K562 (cell line): ENCODE results near the gene PDE4A.

Experiments
- DDX20 ChIP-seq: fragments of 450-650 bp; IDR thresholded peaks from 2 replicates; pipeline ENCODE4 v1.6.1; 2016; ENCODE audit warnings: missing genetic modification characterization, low read depth, mild to moderate bottlenecking, missing compliant biosample characterization, moderate library complexity
- GABPA ChIP-seq: fragments of 200-800 bp; sonication (Bioruptor generic); conservative IDR thresholded peaks from 2 replicates; pipeline ENCODE4 v1.6.1; 2016; ENCODE audit warnings: low read depth, missing genetic modification characterization, missing compliant biosample characterization
- KAT7 ChIP-seq: sonication (generic); formaldehyde crosslinking; IDR thresholded peaks from 2 replicates; pipeline ENCODE4 v1.8.0; 2022; ENCODE audit warnings: missing genetic modification reagents, mild to moderate bottlenecking, borderline replicate concordance
- MYNN ChIP-seq, 2 experiments: sonication (generic); formaldehyde crosslinking in 1 of 2; IDR thresholded peaks; 2 replicates each; pipeline versions ENCODE4 v1.5.0 to v1.6.1; 2016 to 2020; ENCODE audit warnings: antibody characterized with exemption in 1 of 2, missing genetic modification reagents in 1 of 2
- RNF2 ChIP-seq: sonication (generic); IDR thresholded peaks from 2 replicates; pipeline ENCODE4 v1.6.1; 2016
- SMAD2 ChIP-seq: fragments of 150-350 bp; IDR thresholded peaks from 2 replicates; pipeline ENCODE4 v1.6.1; 2014; ENCODE audit warnings: low read depth, mild to moderate bottlenecking, low read length
- SMAD4 ChIP-seq: fragments of 250-450 bp; sonication (Bioruptor Pico); conservative IDR thresholded peaks from 2 replicates; pipeline ENCODE4 v1.8.0; 2021; ENCODE audit warnings: inconsistent platforms, mild to moderate bottlenecking, moderate library complexity
- TCF7 ChIP-seq: sonication (generic); IDR thresholded peaks from 2 replicates; pipeline ENCODE4 v1.6.1; 2016; ENCODE audit warnings: antibody characterized with exemption, borderline replicate concordance
- TF ChIP-seq, protein P1 (sequence below): sonication (generic); formaldehyde crosslinking; IDR thresholded peaks from 2 replicates; pipeline ENCODE4 v1.8.1; 2023; ENCODE audit warnings: mild to moderate bottlenecking, missing genetic modification reagents
- TF ChIP-seq, protein P2 (sequence below): sonication (generic); formaldehyde crosslinking; IDR thresholded peaks from 2 replicates; pipeline ENCODE4 v1.8.1; 2023; ENCODE audit warnings: mild to moderate bottlenecking, missing genetic modification reagents, moderate library complexity
- TF ChIP-seq, protein P3 (sequence below), 3 experiments: IDR thresholded peaks in 2 of 3; conservative IDR thresholded peaks in 1 of 3; 2 replicates each; pipeline ENCODE4 v1.5.1; 2011 to 2012; ENCODE audit warnings: low read length in 3 of 3, mild to moderate bottlenecking in 3 of 3, control low read depth in 2 of 3, improper control_type of control experiment in 1 of 3, inconsistent platforms in 1 of 3, low read depth in 1 of 3, mixed read lengths in 1 of 3, moderate library complexity in 1 of 3; ENCODE audit not compliant: insufficient read depth in 2 of 3

DNA sequence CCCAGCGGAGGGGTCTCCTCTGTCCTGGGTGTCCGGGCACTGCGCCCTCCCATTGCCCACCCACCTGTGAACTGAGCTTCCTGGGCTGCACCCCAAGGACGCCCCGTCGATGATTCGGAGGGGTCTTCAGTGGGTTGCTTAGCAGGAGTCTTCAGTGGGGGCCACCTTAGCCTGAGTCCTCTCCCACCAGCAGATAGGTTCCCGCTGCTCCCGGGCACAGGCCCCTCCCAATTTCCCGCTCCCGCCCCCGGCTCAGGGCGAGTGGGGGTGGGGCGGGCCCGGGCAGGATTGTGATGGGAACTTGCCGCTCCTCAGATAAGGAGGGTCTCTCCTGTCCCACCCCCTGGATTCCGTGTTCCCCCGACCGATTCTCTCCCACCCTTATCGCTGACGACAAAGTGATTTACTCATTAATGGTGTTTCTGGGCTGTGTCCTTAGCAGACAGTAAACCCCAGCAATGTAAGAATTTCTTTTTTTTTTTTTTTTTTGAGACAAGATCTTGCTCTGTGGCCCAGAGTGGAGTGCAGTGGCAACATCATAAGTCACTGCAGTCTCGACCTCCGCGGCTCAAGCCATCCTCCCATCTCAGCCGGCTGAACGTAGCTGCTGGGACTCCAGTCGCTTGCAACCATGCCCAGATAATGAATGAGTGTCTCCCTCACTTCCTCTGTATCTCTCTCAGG, 97.6 kb downstream of the PDE4A start:
- TF ChIP-seq SMAD4 (CRISPR knock-in tag) (no peak), KAT7 (CRISPR knock-in tag) (no peak), MYNN (IDR thresholded peaks at IDR 0.05) (no peak), MYNN (CRISPR knock-in tag; IDR thresholded peaks at IDR 0.05) (no peak), SMAD2 (no peak), GABPA (tag) (no peak), RNF2 (no peak), DDX20 (tag) (no peak), TCF7 (no peak)
- TF ChIP-seq, protein P1, sequence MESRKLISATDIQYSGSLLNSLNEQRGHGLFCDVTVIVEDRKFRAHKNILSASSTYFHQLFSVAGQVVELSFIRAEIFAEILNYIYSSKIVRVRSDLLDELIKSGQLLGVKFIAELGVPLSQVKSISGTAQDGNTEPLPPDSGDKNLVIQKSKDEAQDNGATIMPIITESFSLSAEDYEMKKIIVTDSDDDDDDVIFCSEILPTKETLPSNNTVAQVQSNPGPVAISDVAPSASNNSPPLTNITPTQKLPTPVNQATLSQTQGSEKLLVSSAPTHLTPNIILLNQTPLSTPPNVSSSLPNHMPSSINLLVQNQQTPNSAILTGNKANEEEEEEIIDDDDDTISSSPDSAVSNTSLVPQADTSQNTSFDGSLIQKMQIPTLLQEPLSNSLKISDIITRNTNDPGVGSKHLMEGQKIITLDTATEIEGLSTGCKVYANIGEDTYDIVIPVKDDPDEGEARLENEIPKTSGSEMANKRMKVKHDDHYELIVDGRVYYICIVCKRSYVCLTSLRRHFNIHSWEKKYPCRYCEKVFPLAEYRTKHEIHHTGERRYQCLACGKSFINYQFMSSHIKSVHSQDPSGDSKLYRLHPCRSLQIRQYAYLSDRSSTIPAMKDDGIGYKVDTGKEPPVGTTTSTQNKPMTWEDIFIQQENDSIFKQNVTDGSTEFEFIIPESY (CRISPR knock-in tag), result no peak
- TF ChIP-seq, protein P2, sequence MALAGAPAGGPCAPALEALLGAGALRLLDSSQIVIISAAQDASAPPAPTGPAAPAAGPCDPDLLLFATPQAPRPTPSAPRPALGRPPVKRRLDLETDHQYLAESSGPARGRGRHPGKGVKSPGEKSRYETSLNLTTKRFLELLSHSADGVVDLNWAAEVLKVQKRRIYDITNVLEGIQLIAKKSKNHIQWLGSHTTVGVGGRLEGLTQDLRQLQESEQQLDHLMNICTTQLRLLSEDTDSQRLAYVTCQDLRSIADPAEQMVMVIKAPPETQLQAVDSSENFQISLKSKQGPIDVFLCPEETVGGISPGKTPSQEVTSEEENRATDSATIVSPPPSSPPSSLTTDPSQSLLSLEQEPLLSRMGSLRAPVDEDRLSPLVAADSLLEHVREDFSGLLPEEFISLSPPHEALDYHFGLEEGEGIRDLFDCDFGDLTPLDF (CRISPR knock-in tag), result no peak
- TF ChIP-seq, protein P3, sequence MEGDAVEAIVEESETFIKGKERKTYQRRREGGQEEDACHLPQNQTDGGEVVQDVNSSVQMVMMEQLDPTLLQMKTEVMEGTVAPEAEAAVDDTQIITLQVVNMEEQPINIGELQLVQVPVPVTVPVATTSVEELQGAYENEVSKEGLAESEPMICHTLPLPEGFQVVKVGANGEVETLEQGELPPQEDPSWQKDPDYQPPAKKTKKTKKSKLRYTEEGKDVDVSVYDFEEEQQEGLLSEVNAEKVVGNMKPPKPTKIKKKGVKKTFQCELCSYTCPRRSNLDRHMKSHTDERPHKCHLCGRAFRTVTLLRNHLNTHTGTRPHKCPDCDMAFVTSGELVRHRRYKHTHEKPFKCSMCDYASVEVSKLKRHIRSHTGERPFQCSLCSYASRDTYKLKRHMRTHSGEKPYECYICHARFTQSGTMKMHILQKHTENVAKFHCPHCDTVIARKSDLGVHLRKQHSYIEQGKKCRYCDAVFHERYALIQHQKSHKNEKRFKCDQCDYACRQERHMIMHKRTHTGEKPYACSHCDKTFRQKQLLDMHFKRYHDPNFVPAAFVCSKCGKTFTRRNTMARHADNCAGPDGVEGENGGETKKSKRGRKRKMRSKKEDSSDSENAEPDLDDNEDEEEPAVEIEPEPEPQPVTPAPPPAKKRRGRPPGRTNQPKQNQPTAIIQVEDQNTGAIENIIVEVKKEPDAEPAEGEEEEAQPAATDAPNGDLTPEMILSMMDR (IDR thresholded peaks at IDR 0.05 in 2 of 3, conservative IDR thresholded peaks at IDR 0.05 in 1 of 3; ENCODE audit: insufficient read depth in 2 of 3, low read depth in 1 of 3, low read length in 3 of 3), result no peak
